PC-9 (cell line): ENCODE measurements around the gene SRBD1. TPM values are rescaled to one million over a fixed set of nuclear protein-coding genes. Genes with fewer than 3 reads are reported as not detected.

Source experiments
- BruUV-seq: library from RNA; stranded (reverse); fragments of 400-500 nt; replicated peaks from 2 replicates; lab custom pipeline; 2021; lab: Mats Ljungman, UMichigan
- CTCF ChIA-PET: fragments of 300-600 bp; sonication (Branson Sonifier 250); formaldehyde crosslinking; loops from one replicate; lab custom pipeline; 2022; ENCODE audit warnings: antibody characterized with exemption; lab: Charles Lee
- POLR2A ChIA-PET: fragments of 300-600 bp; sonication (Branson Sonifier 250); formaldehyde crosslinking; loops from one replicate; lab custom pipeline; 2022; ENCODE audit warnings: antibody characterized with exemption; ENCODE audit not compliant: unreplicated experiment; lab: Charles Lee
- DNase-seq, 2 experiments: peaks; one replicate each; pipeline versions ENCODE4 v3.0.0 to v3.0.0-alpha.2; 2015 to 2022; ENCODE audit warnings: mixed read lengths in 1 of 2
- H2AFZ ChIP-seq: fragments of 200-600 bp; sonication (generic); 2 replicates; pipeline ENCODE4 v1.8.1; 2017; ENCODE audit warnings: antibody characterized with exemption
- H3F3A ChIP-seq: fragments of 200-600 bp; sonication (generic); 2 replicates; pipeline ENCODE4 v1.8.1; 2017; ENCODE audit warnings: antibody characterized with exemption, mild to moderate bottlenecking, low read depth; ENCODE audit not compliant: insufficient read depth
- H3K27ac ChIP-seq: fragments of 200-600 bp; sonication (generic); 2 replicates; pipeline ENCODE4 v1.6.1; 2016; ENCODE audit warnings: mixed run types
- H3K27me3 ChIP-seq: fragments of 200-600 bp; sonication (generic); 2 replicates; pipeline ENCODE4 v1.6.1; 2016; ENCODE audit warnings: low read depth, mixed run types; ENCODE audit not compliant: insufficient read depth
- H3K36me3 ChIP-seq: fragments of 200-600 bp; sonication (generic); 2 replicates; pipeline ENCODE4 v1.6.1; 2016; ENCODE audit warnings: low read depth, mixed run types
- H3K4me1 ChIP-seq: fragments of 200-600 bp; sonication (generic); replicated peaks from 2 replicates; pipeline ENCODE4 v1.6.1; 2016; ENCODE audit warnings: mixed run types; ENCODE audit not compliant: insufficient read depth
- H3K4me2 ChIP-seq: fragments of 200-600 bp; sonication (generic); 2 replicates; pipeline ENCODE4 v1.6.1; 2017; ENCODE audit warnings: mixed run types
- H3K4me3 ChIP-seq: fragments of 200-600 bp; sonication (generic); 2 replicates; pipeline ENCODE4 v1.6.1; 2016; ENCODE audit warnings: mixed run types
- H3K79me2 ChIP-seq: fragments of 200-600 bp; sonication (generic); 2 replicates; pipeline ENCODE4 v1.6.1; 2017; ENCODE audit warnings: low read depth, mixed run types
- H3K9me2 ChIP-seq: fragments of 200-600 bp; sonication (generic); 2 replicates; pipeline ENCODE4 v1.8.1; 2017; ENCODE audit warnings: mild to moderate bottlenecking; ENCODE audit not compliant: insufficient read depth
- H3K9me3 ChIP-seq: fragments of 200-600 bp; sonication (generic); 2 replicates; pipeline ENCODE4 v1.8.1; 2016; ENCODE audit warnings: low read depth; ENCODE audit not compliant: insufficient read depth
- H4K20me1 ChIP-seq: fragments of 200-600 bp; sonication (generic); 2 replicates; pipeline ENCODE4 v1.8.1; 2017; ENCODE audit not compliant: insufficient read depth
- EZH2 ChIP-seq: fragments of 200-600 bp; sonication (generic); IDR thresholded peaks from 2 replicates; pipeline ENCODE4 v1.8.0; 2017; ENCODE audit warnings: antibody characterized with exemption, low read depth
- intact Hi-C: fragments of 100-400 bp; cut with micrococcal nuclease; formaldehyde crosslinking; loops from one replicate; pipeline ENCODE4 v1.10.0; 2022; ENCODE audit not compliant: unreplicated experiment
- total RNA-seq: library from RNA; stranded (reverse); gene quantifications from 2 replicates; pipeline ENCODE4 v1.2.3, GENCODE V29; 2021
- TF ChIP-seq, protein P1 (sequence below): fragments of 200-600 bp; sonication (generic); conservative IDR thresholded peaks from 2 replicates; pipeline ENCODE4 v1.6.1; 2017; ENCODE audit warnings: mixed run types, antibody characterized with exemption, mild to moderate bottlenecking, moderate library complexity

SRBD1 gene
- total RNA-seq, 1 experiment from 2014 or later, result 17.8 TPM

DNA sequence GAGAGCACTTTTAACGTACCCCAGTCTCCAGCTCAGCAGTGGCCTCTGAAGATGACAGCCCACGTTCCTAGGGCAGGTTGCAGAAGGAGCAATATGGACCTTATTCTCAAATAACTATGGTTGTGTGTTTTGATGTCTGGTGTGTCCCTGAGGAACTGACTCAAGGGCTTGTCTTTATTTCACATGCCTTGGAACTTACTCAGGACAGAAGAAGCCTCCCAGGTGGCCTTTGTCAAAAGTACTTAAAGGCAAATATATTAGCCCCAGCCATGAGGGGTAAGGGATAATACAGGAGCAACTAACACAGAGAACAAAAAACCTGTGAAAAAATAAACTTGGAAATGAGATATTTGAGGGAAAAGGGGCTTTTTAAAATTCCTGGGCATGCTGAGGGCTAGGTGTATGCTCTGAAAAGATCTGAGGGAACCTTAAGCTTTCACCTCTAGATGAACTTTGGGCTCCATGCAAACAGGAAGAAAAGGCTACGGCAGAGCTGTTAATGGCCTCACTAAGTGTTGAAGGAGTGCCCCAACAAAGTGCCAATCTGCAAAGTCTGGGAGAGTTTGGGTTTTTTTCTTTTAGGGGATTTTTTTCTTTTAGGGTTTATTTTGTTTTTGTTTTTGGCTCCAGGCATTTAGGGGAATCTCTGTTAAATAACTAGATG is 40.3 kb downstream of the SRBD1 start:
- Histone ChIP-seq H2AFZ (no peak overlapping the region), H3K9me3 (no peaks in the 10 kb centered on the region), H3F3A (peaks cover 5% of the 10 kb centered on the region; the same call in 1 of the 2 replicates), H3K4me2 (no peak overlapping the region), H3K4me1 (no peaks in the 10 kb centered on the region), H3K27ac (no peak overlapping the region), H3K36me3 (peaks cover 20% of the 10 kb centered on the region; the same call in 1 of the 2 replicates), H3K9me2 (no peaks in the 10 kb centered on the region), H4K20me1 (no peaks in the 10 kb centered on the region), H3K79me2 (no peaks in the 10 kb centered on the region), H3K27me3 (no peaks in the 10 kb centered on the region), H3K4me3 (no peak overlapping the region)
- no peak for DNase-seq
- no TSS peak for BruUV-seq
- ChIA-PET CTCF (no interaction called here), POLR2A (no interaction called here)
- no peak for TF ChIP-seq EZH2
- TF ChIP-seq, protein P1, sequence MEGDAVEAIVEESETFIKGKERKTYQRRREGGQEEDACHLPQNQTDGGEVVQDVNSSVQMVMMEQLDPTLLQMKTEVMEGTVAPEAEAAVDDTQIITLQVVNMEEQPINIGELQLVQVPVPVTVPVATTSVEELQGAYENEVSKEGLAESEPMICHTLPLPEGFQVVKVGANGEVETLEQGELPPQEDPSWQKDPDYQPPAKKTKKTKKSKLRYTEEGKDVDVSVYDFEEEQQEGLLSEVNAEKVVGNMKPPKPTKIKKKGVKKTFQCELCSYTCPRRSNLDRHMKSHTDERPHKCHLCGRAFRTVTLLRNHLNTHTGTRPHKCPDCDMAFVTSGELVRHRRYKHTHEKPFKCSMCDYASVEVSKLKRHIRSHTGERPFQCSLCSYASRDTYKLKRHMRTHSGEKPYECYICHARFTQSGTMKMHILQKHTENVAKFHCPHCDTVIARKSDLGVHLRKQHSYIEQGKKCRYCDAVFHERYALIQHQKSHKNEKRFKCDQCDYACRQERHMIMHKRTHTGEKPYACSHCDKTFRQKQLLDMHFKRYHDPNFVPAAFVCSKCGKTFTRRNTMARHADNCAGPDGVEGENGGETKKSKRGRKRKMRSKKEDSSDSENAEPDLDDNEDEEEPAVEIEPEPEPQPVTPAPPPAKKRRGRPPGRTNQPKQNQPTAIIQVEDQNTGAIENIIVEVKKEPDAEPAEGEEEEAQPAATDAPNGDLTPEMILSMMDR, result no peak
- intact Hi-C loops, result no loop called here

GRCh38 chr2:45568935-45569334 is 42.1 kb downstream of the SRBD1 start:
- peaks cover 5% of the 10 kb centered on the region; the same call in 1 of the 2 replicates for H3F3A ChIP-seq
- BruUV-seq, result no TSS peak
- CTCF ChIA-PET, result no interaction called here
- no peaks in the 10 kb centered on the region for H4K20me1 ChIP-seq
- H2AFZ ChIP-seq, result no peak overlapping the region
- H3K27ac ChIP-seq, result no peak overlapping the region
- POLR2A ChIA-PET, result no interaction called here
- no peak overlapping the region for H3K4me3 ChIP-seq
- H3K79me2 ChIP-seq, result no peaks in the 10 kb centered on the region
- H3K36me3 ChIP-seq, result peaks cover 20% of the 10 kb centered on the region; the same call in 1 of the 2 replicates
- no peaks in the 10 kb centered on the region for H3K4me1 ChIP-seq
- intact Hi-C loops, result no loop called here
- no peak for TF ChIP-seq EZH2
- TF ChIP-seq, protein P1, result no peak
- H3K27me3 ChIP-seq, result no peaks in the 10 kb centered on the region
- H3K9me3 ChIP-seq, result no peaks in the 10 kb centered on the region
- H3K9me2 ChIP-seq, result no peaks in the 10 kb centered on the region
- no peak for DNase-seq
- H3K4me2 ChIP-seq, result no peak overlapping the region

- no peak for TF ChIP-seq EZH2
- TF ChIP-seq, protein P1, result no peak
- H3K79me2 ChIP-seq, result no peaks in the 10 kb centered on the region
- no peaks in the 10 kb centered on the region for H4K20me1 ChIP-seq
- no peaks in the 10 kb centered on the region for H3K27me3 ChIP-seq
- H3K27ac ChIP-seq, result no peak overlapping the region
- H3K4me3 ChIP-seq, result no peak overlapping the region
- H3K36me3 ChIP-seq, result peaks cover 20% of the 10 kb centered on the region; the same call in 1 of the 2 replicates
- no TSS peak for BruUV-seq
- H3K4me2 ChIP-seq, result no peak overlapping the region
- no peak overlapping the region for H2AFZ ChIP-seq
- no peaks in the 10 kb centered on the region for H3K4me1 ChIP-seq
- POLR2A ChIA-PET, result no interaction called here
- intact Hi-C loops, result no loop called here
- no peaks in the 10 kb centered on the region for H3K9me2 ChIP-seq
- no peak for DNase-seq
- CTCF ChIA-PET, result interaction anchor here (0.5 to 1.1 kb wide), 4 partner anchors 11 to 394 kb away, joined by 3 to 9 read pairs (median 4); no protein-coding TSS in a partner anchor
- H3F3A ChIP-seq, result peaks cover 5% of the 10 kb centered on the region; the same call in 1 of the 2 replicates
- H3K9me3 ChIP-seq, result no peaks in the 10 kb centered on the region
Measured at GRCh38 chr2:45567974-45568789, 42.9 kb downstream of the SRBD1 start.
